Subcutaneous adipose tissue (tissue), 4 donors: Measurements from ENCODE around the gene ABHD17A. TPM values are rescaled to one million over a fixed set of nuclear protein-coding genes. Genes with fewer than 3 reads are reported as not detected.

Source experiments
- total RNA-seq, 4 donors: library from RNA; depleted of rRNA; stranded (reverse); fragments of >200 nt; gene quantifications; one replicate each; pipeline ENCODE4 v1.1.0, GENCODE V29; 2016
- TF ChIP-seq, protein P1 (sequence below): fragments of 450-650 bp; IDR thresholded peaks from one replicate; pipeline ENCODE4 v1.5.1; 2016; ENCODE audit warnings: low read depth, mild to moderate bottlenecking, control low read depth, antibody characterized with exemption, moderate library complexity

Gene ABHD17A
- total RNA-seq, 4 donors from 2014 or later = 43.7 to 88.9 (median 56.8) TPM

DNA sequence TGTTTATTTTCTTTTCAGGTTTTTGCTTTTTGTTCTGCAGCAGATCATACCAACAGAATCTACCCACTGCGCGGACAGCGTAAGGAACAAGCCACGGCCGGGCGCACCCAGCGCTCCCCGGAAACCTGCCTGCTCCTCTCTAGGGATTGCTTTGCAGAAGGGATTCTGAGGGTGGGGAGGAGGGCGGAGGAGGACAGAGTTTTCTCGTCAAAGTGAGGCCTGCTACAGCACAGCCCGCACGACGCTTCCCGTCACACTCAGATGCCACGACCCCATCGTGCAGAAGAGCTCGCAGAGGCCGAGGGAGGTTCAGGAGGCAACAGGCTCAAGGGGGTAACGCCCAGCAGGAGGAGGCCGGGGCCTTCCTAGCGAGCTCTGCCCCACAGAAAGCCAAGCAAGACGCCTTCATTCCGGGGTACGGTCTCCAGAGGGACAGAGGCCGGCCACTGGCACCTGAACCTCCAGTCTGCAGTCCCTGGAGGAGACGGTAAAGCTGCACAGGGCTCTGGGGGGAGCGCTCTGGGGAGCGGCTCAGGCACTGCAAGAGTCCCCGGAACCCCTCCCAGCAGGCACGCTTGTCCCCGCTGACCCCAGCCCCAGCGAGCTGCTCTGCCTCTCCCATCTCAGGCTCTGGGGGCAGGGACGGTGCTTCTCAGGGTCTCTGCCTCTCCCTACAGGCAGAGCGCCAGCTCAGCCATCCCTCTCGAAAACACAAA, 43.9 kb downstream of the ABHD17A start:
- TF ChIP-seq, protein P1, sequence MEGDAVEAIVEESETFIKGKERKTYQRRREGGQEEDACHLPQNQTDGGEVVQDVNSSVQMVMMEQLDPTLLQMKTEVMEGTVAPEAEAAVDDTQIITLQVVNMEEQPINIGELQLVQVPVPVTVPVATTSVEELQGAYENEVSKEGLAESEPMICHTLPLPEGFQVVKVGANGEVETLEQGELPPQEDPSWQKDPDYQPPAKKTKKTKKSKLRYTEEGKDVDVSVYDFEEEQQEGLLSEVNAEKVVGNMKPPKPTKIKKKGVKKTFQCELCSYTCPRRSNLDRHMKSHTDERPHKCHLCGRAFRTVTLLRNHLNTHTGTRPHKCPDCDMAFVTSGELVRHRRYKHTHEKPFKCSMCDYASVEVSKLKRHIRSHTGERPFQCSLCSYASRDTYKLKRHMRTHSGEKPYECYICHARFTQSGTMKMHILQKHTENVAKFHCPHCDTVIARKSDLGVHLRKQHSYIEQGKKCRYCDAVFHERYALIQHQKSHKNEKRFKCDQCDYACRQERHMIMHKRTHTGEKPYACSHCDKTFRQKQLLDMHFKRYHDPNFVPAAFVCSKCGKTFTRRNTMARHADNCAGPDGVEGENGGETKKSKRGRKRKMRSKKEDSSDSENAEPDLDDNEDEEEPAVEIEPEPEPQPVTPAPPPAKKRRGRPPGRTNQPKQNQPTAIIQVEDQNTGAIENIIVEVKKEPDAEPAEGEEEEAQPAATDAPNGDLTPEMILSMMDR = no peak

DNA sequence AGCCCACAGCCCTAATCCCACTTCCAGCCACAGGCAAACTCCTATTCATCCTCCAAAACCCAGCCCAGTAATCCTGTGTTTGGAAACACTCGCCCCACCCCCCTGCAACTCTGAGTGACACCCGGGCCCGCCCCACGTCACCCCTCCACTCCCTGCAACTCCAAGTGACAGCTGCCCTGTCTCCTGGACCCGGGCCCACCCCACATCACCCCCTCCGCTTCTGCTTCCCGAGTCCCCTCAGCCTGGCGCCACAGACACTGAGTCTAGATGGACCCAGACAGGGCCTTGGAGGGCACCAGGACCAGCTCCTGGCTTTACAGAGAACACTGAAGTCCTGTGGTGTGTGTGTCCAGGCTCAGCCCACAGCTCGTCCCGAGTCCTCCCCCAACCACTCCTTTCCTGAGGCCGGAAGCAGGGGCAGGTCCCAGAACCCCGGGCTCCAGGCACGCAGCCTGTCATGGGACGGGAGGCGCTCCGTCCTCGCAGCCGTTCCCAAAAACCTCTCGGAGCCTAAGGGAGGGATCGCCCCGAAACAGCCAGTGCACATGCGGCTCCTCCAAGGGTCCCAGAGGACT, 44.7 kb downstream of the ABHD17A start:
- TF ChIP-seq, protein P1 = no peak

DNA sequence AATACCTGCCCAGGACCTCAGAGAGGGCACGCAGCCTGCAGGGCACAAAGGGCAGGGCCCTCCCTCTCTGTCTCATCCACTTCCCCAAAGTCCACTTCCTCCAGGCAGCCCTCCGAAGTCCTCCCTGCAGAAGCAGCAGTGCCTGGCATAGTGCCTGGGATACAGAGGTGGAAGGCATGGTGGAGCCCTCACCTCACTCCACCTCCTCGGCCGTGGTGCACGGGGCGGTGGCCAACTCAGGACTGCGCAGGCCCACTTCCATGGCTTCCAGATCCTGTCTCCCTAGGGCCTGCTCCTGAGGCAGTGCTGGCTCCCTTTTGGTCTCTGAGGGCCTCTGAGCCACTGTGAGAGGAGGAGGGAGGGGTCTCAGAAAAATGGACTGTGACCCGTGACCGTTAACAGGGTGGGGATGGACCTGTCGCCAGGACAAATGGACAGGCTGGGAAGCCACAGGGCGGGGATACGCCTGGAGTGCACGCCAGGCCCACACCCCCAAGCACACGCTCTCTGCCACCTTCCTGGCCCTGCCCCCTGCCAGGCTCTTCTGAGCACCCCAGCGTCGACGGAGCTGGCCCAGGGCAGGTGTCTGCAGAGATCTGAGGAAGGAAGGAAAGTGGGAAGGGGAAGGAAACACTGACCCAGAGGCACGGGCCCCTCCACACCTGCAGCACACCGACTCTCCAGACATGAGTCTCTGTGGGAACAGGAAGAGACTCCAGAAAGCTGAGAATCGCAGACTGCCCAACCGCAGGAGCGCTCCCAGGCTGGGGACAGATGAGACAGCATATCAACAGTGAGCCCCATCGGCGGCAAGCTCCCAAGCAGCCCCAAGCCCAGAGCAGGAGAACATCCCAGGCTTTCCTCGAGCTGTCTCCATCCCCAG, 45.4 kb downstream of the ABHD17A start:
- TF ChIP-seq, protein P1 = no peak

DNA sequence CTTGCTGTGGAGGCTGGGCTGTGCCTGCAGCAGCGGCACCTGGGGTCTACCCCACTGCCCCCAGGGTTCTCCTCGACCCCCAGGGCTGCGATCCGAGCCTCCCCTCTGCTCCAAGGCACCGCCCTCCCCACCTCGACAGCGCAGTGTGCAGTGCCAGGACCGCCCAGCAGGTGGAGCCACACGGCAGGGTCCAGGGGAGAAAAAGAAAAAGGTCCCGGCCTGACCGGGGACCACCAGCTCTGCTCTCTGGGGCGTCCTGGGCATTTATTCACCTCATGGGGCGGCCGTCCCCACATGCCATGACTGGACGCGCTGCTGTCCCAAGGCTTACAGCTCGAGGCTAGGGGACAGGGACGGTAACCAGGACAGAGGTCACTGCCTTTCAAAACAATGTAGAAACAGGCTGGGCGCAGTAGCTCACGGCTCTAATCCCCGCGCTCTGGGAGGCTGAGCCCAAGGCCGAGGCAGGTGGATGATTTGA, 47.6 kb downstream of the ABHD17A start:
- TF ChIP-seq, protein P1 = no peak

DNA sequence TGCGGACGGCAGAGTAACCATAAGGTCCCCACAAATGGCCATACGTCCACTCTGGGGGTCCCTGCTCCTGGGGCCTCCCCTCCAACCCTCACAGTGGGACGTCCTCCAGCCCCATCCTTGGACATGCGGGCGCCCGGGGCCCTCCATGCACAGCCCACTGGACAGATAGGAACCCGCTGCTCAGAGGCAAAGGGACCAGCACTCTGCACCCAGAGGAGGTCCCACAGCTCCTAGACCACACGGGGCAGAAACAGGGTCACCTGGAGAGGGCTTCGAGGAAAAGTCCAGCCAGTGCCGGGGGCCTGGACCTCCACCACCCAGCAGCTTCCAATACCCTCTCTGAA, 48.1 kb downstream of the ABHD17A start:
- TF ChIP-seq, protein P1 = no peak

DNA sequence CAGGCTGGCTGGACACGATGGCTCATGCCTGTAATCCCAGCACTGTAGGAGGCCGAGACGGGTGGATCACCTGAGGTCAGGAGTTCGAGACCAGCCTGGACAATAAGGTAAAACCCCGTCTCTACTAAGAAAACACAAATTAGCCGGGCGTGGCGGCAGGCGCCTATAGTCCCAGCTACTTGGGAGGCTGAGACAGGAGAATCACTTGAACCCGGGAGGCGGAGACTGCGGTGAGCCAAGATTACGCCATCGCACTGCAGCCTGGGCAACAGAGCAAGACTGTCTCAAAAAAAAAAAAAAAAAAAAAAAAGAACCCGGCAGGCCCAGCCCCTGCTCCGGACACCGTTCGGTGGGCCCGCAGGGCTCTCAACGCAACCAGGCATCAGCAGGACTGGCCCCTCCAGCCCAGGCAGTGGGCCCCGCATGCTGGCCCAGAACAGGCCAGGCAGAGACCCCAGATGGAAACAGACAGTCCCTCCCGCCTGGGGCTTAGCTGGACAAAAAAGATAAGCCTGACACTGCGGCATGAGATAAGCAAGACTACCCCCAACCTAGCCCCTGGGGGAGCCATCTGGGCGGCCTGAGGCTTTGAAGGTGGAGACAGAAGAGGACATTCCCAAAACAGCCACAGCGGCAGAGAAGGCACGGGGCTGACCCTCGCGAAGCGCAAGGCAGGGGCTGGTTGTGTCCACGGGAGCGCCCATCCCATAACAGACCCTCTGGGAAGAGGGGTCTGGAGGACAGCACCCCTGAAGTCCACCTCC, 48.7 kb downstream of the ABHD17A start:
- TF ChIP-seq, protein P1 = no peak
